ENCODE data around the gene GSG1.

Gene GSG1

DNA sequence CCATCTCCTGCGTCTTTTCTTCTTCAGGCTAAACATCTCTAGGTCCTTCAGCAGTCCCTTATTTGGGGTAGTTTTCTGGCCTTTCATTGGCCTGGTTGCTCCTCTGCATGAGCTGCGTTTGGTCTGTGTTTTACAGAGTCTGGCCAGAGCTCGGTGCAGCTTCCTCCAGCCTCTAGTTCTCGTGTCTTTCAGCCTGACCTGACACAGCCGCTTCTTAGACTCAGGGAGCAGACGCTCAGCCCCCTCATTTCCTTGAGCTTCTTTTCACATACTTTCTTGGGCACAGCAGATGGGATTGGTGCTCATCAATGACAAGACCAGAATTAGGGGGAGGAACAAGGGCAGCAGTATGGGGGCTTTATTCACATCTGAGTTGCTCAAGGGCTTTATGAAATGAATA is 13.6 kb upstream of the GSG1 start:
- no peak for DNase-seq

DNA sequence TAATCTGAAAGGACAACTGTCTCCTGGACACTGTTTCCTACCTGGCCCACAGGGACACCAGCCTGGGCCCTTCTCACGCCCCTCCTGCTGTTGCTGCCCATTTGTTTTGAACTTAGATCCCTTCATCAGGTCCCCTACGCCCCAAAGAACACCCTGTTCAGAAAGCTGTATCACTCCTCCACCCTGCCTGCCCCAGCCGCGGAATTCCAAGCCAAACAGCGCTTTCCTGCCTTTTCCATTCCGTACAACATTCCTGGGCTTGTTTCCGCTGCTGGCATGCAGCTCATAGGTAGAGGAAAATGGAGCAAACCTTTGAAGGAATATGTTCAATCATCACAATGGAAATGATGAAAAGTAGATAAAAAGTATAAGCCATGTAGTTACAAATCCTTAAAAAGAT is 12.8 kb upstream of the GSG1 start:
- DNase-seq, result no peak

DNA sequence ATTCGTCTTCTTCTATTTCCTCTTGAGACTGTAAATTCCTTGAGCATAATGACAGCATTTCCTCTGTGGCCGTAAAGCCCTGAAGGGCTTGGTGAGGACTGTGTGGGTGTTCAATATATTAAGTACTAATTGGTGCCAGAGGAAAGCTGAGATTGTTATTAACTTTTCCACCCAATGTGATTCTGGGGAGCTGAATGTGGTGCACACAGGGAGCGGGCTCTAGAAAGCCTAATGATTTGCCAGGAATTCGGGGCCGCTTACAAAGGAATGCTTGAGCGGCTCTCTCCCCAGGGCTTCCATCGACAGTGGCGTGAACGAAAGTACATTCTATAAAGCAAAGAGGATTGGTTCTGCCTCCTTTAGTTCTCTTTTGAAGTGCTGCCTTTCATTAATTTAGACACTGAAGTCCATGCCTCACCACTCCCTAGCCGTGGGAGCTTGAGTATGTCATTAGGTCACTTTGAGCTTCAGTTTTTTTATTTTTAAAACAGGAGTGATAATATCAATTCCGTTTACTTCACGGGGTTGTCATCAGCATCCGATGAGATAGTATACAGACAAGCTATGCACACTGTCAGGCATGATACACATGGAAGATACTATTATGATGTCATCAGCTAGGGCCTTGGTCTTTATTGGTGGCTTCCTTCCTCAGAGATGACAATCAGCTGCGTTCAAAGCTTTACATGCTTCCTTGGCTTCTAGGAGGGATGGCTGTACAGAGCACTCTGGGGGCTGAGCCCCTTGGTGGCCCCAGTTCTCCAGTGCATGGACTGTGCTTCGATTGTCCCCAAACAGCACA is 11.0 kb upstream of the GSG1 start:
- no peak for DNase-seq

DNA sequence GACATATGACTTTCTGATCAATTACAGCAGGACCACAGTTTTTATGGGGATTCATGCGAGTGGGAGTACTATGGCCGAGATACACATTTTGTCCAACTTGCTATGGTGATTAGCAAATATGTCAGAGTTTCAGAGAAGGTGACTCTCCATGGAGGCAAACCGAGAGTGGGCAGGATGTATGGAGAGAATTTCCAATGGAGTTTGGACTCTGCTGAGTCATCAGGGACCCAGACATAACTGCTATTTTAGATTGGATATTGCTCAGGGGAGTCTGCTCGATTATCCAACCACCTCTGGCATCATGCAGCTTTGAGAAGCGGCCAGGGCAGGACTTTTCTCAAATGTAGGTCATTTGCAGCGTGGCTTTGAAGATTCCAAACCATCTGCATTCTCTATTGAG is 9.5 kb upstream of the GSG1 start:
- DNase-seq, result no peak

DNA sequence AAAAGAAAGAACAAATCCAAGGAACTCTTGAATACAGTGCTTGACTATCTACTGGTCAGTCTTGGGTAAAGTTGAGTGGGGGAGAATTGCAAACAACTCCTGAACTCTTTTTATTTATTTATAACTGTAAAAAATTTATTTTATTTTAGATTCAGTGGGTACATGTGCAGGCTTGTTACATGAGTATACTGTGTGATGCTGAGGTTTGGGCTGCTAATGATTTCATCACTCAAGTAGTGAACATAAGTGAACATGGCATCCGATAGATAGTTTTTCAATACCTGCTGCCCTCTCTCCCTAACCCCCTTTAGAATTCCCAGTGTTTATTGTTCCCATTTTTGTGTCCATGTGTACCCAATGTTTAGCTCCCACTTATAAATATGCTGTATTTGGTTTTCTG is 3.2 kb upstream of the GSG1 start:
- no peak for DNase-seq

DNA sequence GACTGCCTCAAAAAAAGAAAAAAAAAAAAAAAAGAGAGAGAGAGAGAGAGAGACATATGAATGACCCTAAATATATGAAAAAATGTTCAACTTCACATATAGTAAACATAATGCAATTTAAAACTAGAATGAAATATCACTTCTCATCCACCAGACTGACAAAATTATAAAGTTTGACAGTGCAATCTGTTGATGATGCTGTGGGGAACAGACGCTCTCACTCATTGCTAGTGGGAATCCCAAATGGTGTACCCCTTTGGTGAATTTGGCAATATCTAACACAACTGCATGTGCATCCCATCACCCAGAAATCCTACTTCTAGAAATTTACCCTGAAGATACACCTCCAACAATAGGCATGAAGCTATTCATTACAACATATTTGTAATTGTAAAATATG is 2.3 kb upstream of the GSG1 start:
- no peak for DNase-seq

DNA sequence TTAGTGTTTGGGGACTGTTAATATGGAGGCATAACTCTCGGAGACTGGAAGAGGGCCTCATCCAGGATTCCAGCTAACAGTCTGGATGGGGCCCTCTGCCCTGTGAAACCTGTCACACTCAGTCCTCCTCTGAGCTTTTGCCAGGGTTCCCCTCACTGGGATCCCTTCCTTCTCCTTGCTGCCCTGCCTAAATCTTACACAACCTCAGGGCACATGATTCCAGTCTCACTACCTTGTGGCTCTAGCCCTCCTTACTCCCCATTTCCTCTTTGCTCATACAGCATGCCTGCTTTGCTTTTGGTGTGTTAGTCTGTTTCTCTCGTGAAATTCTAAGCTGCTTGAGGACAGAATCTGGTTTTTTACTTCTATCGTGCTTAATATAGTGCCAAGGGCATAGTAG is 942 bp upstream of the GSG1 start:
- DNase-seq, result no peak

DNA sequence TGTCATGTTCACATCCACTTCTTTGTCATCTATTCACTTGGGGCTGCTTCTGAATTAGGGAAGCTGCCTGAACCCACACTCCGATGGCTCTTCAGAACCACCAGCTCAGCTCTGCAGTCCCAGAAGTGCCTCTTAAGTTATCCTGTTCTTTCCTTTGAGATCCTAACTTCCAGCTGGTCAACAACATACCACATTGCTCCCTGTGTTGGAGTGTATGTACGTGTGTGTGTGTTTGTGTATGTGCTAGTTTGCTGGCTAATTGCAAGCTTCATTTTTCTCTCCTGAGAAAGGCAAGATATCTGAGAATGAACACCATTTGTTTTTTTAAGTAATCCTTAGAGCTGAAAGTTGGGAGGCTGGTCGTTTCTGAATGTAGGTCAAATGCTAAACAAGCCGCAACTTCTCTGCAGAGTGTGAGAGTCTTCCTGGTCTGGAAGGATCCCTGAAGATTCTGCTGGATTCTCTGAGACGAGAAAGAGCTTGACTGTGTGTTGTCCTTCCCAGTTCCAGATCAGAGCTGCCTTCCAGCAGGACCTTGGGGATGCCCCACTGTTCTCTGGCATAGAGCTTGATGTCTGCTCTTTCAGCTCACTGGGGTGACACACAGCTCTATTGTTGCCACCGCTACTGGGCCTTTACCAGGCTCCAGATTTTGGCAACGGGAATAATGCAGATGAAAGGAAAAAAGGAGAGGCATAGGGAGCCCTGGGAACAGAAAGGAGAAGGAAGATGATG is 839 bp downstream of the GSG1 start:
- DNase-seq, result peak; percentile 49

DNA sequence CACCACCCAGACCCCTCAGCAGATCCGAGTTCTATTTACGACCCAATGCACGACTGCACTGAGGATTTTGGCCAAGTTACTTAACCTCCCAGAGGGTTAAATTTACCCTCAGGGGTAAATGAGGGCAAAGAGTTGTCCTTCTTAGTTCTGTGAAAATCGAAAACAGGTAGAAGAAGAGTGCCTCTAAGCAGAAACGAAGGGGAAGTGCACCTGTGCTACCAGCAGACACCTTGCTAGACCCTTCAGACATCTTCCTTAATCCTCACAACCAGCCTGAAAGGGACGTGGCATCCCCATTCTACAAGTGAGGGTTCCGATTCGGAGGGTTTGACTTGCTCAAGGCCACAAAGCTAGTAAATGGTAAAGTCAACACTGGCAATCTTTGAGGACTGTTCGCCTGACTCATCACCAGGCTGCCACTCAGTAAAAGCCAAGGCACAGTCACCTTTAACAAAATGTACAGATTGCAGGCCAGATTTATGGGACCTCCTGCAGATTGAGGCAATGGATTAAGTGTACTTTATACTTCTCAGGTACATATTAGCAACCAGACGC is 1.6 kb downstream of the GSG1 start:
- DNase-seq, result peak; percentile 49

DNA sequence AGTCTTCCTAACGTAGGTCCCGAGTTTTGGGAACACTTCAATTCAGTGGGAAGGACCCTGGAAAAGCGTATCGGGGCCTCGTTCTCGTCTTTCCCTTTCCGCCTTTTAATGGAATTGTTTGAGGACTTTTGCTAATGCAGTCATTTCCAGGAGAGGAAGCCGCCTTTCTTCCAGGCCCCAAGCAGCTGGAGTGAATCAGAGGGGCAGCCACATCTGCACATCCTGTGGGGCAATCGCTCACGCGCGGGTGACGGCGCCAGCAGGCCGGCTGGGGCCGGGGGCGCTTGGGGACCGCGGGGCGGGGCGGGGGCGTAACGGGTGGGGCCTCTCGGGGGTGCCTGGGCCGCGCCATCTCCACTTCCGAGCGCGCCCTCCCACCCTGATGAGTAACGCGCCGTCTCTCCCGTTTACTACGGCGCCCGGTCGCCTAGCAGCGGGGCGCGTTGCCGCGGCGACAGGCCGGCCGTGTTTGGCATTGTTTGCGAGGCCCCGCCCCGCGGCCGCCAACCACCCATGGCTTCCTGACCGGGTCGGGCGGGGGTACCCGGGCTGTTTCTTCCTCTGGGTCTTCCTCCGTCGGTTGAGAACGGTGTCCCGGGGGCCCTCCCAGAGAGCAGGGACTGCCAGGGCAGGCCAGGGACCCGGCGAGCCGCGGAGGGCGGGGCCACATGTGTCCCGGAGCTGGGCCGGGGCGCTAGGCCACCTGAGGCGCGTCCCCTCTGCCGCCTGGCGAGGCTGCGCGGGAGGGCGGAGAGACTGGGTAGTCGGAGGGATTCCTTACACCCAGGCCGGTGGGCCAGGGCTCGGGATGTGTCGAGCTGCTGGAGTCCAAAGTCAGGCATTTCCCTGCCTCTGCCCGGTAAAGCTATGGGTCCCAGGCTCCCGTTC is 2.3 kb downstream of the GSG1 start:
- no peak for DNase-seq

DNA sequence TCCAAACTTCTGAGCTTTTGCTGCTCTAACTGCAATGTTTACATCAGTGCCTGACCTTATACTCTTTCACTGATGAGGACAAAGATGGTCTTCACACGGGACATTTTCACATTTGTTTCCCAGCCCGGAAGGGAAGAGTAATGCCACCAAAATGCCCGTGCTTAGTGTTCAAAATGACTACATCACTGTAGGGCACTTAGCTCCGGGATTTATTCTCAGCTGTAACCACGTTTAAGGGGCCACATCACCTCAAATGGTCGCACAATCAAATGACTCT is 2.9 kb downstream of the GSG1 start:
- no peak for DNase-seq

DNA sequence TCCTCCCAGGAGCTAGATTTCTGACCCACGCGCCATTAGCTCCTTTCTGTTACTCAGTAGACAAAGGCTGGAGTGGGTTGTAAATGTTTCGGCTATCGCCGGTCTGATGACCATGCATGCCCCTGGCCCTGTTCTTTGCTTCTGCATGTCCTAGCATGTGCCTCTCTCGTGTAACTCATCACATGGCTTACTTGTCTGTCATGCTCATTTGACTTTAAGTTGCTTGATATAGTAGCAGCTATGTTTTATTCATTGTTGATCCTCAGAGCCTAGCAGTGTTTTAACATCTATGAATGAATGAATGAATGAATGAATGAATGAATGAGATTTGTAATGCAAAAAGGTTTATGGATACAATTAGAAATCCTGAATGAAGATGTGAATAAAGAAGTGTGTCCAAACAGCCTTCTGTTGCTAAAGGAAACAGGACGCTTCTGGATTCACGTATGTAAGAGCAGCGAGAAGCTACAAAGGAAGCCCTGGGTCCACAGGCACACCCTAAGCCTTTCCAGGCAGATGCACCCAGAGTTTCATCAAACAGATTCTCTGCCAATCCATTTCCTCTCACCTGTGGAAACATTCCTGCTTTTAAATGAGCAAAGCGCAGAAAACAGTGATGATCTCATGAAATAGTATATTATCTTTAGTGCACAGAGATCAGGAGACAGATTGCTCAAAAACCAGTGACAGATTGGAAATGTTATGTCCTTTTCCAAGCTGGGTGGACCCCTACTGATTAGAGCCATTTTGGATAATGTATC is 3.4 kb downstream of the GSG1 start:
- DNase-seq, result no peak

DNA sequence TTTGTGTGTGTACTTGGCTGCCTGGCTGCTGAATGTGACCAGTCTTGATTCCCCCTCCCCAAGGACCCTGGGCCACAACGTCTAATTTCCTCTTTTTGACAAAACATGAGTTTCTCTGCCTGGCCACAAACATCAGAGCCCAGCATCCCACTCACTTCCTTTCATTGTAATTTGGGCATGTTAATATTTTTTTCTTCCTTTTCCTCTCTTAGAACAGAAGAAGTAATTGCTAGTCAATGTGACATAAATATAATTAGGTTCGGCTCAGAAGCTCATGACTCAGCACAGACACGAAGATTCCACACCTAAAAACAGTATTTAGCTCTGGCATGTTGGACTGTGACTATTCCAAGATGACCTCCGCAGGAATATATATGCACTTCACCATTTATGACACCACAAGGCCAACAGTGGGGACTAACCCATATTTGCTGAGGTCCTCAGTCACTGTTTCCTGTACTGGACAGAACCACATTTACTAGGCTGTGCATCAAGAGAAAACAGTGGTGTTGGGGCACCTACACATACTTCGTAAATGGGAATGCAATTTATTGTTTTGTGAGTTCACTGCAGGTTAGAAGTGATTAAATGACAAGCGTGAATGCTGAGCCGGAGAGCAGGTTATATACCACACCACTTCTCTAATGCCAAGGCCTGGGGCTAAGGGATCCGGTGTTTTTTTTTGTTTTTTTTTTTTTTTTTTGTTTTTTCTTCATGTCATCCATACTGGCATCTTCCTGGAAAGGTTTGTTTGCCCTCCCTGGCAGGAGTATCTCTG is 4.2 kb downstream of the GSG1 start:
- DNase-seq, result no peak

DNA sequence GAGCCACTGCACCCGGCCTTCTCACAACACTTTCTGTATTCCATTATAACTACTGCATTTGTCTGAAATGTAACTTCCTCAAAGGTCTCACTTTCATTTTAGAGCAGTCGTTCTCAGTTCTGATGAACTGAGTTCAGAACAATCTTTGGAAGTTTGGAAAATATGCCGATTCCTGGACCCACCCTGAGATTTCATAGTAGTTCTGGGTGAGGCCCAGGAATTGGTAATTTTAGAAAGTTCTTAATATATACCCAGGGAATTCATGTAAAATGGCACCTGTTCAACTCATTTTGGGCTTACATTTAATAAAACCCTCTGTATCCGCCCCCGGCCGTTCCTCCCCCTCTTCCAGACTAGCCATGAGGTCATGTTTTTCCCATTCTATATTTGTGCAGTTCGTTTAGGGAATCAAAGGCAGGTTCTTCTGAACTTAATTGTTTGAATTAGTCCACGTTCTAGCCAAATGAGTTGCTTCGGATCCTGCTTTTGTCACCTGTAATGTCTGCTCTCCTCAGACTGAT is 5.9 kb downstream of the GSG1 start:
- DNase-seq, result no peak

DNA sequence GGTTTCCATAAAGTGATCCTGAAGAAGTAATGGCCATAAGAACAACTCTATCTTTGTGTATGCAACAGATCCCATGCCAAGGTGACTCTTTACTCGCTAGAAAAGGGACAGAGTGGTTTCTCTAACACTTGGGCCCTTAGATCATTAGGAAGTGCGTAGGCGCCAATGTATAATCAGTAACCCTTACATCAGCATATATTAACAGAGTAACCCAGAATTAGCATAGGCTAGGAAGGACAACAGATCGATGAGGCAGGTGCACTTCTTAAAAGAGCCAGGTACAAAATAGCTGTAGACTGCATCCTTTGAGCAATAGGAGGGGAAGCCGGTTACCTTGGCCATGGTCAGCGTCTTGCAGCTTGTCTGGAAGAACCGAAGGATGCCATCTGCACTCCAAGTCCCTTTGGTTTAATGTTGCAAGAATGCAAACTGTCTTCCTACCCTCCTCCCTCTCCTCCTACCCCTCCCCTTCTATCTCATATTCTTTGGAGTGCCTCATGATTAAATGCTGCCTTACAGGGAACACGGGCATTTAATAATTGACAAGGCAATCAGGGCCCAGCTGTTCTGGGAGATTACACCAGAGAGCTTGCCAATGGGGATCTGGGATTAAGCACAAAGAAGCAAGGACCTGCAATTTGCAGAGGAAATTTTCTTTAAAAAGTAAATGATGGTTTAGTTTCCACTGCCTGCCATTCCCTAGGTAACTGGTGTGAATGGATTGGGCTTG is 8.0 kb downstream of the GSG1 start:
- peak; percentile 80 for DNase-seq

DNA sequence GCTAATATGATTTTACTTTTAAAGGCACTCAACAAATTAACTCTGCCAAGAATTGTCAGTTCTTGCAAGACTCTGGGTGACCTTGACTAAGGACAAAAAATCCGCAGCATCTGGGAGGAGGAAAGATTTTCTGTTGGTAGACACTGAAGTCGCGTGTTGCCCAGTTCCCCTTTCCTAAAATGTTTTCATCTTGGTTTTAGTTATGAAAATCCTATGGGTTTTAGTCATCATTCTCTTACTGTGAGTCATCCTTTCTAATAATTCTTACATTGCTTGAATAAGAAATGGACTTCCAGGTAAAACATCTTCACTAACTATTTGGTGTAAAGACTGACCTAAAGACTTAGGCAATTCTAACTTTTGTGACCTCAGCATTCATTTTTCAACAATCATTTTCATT is 9.1 kb downstream of the GSG1 start:
- no peak for DNase-seq

DNA sequence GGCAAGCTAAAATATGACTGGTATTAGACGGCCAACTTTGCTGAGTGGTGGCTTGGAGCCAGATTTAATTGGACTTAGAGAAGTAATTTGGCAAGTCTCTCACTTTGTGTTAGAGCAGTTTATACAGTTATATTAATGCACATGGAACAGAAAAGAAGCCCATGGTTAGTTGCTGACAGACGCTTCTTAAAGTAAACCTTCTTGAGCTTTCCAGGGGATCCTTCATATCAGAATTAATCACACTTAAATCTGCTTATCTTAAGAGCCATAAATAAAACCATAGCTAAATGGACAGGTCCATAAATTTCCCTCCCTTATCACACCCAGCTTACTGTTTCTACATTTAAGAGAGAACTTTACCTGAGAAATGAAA is 9.6 kb downstream of the GSG1 start:
- peak; percentile 79 for DNase-seq

DNA sequence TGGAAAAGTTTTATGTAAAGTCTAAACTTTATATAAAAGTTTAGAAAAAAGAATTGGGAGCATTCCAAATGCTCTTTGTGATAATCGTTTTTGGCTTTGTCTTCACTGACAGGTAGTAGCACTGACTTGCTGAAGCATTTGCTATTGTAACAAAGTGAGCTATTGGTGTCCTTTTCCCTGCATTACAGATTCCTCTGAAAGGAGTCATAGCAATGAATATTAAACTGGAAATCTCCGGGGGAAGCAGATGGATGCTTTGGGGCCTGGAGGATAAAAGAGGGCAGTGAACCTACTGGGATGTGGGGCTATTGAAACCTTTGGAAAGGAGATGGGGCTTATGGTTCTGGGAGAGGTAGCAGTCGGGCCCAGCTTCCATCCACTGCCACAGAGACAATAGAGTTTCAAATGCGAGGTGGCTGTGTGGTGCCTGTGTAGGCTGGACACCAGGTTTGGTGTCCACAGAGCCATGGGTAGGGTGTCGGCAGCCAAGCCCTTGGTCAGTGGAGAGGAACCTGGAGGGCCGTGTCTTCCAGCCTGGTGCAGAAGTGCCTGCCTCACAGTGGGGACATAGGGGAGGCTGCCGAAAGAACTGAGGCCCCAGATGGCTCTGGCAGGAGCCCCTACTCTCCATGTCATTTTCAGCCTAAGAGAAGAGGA is 10.1 kb downstream of the GSG1 start:
- peak; percentile 33 for DNase-seq

DNA sequence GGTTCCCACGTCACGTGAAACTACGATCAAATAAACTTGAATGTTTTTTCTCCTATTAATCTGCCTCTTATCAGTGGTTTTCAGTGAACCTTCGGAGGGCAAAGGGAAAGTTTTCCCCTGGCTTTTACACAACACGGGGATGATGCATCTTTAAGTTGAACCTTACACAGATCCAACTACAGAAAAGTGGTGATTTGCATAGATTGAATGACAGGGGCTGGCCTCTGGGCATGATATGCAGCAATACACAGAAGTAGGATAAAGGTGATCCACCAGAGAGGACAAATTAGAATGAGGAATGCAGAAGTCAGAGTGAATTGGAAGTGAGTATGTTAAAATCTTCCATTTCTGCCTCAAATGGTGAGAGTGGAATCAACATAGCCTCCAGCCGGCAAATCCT is 11.6 kb downstream of the GSG1 start:
- no peak for DNase-seq

DNA sequence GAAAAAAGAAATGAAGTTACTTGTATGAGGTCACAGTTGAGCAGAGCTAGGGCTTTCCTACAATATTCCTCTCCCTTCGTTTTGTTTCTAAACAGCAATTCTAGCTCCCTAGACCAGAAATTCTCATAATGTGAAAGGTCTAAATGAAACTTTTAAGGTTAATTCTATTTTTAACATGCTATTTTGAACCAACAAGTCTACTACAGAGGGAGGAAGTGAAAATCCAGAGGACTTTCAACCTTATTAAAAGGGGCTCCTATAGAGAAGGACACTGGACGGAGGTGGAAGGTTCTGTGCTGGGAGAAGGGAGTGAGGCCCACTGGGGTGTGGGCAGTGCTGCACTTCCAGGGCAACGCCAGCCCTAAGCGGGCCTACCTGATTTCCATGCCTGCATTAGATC is 13.4 kb downstream of the GSG1 start:
- DNase-seq, result no peak

DNA sequence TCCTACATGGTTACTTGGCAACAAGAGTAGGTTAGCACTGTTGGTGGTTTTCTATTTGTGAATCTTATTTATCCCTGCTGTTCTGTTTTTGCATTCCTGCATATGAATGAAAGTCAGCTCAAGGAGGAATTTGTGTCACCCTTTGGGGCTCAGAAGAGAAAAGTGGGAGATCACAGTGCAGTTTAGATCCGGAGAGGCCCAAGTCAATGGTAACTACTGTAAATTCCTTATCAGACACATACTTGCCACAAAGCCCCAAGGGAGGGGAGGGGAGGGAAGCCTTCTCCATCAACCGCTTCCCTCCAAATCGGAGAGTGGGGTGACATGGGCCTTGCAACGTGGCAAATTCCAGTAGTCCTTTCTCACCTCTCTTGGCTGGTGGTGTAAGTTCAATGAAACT is 15.0 kb downstream of the GSG1 start:
- no peak for DNase-seq
